ENCODE results near the gene EEPD1. TPM values are rescaled to one million over a fixed set of nuclear protein-coding genes. Genes with fewer than 3 reads are reported as not detected.

The EEPD1 gene
- total and polyA plus RNA-seq, 3 donors from 2014 or later, result 10.2 to 11.8 (median 10.9) TPM

GRCh38 chr7:36115448-36116321, 37.4 kb upstream of the EEPD1 start:
- intact Hi-C loops (cut with DNase I; ENCODE audit: low total_unique reads), result no loop called here
- 43 to 66% methylated on average over 8 to 9 of the region's 9 CpGs for WGBS, 2 donors
- peak; percentile 53 for DNase-seq
- Histone ChIP-seq H3K4me1 (peaks cover 13% of the 10 kb centered on the region), H3K9me3 (no peaks in the 10 kb centered on the region), H3K27me3 (no peaks in the 10 kb centered on the region), H3K36me3 (ENCODE audit: low read depth, missing control alignments) (no peaks in the 10 kb centered on the region), H3K27ac (no peak overlapping the region), H3K4me3 (no peak overlapping the region)
- TF ChIP-seq POLR2A (IDR thresholded peaks at IDR 0.05), result no peak
- TF ChIP-seq CTCF (IDR thresholded peaks at IDR 0.05), result no peak

GRCh38 chr7:36116347-36117202, 36.5 kb upstream of the EEPD1 start:
- intact Hi-C loops (cut with DNase I; ENCODE audit: low total_unique reads), result no loop called here
- H3K27ac ChIP-seq, result no peak overlapping the region
- H3K4me3 ChIP-seq, result no peak overlapping the region
- WGBS, 2 donors, result 58 to 70% methylated on average over 5 of the region's 5 CpGs
- H3K36me3 ChIP-seq (ENCODE audit: low read depth, missing control alignments), result no peaks in the 10 kb centered on the region
- H3K9me3 ChIP-seq, result no peaks in the 10 kb centered on the region
- H3K27me3 ChIP-seq, result no peaks in the 10 kb centered on the region
- no peak for TF ChIP-seq POLR2A (IDR thresholded peaks at IDR 0.05)
- TF ChIP-seq CTCF (IDR thresholded peaks at IDR 0.05), result no peak
- no peak for DNase-seq
- peaks cover 13% of the 10 kb centered on the region for H3K4me1 ChIP-seq

- Histone ChIP-seq H3K4me3 (no peak overlapping the region), H3K9me3 (no peaks in the 10 kb centered on the region), H3K36me3 (ENCODE audit: low read depth, missing control alignments) (no peaks in the 10 kb centered on the region), H3K27me3 (no peaks in the 10 kb centered on the region), H3K4me1 (peaks cover 13% of the 10 kb centered on the region), H3K27ac (no peak overlapping the region)
- DNase-seq, result no peak
- WGBS, 2 donors, result 79 to 87% methylated on average over 6 of the region's 6 CpGs
- intact Hi-C loops (cut with DNase I; ENCODE audit: low total_unique reads), result no loop called here
- TF ChIP-seq POLR2A (IDR thresholded peaks at IDR 0.05), result no peak
- TF ChIP-seq CTCF (IDR thresholded peaks at IDR 0.05), result no peak
Observed at GRCh38 chr7:36117203-36117840, 35.7 kb upstream of the EEPD1 start.

GRCh38 chr7:36118344-36118743, 34.7 kb upstream of the EEPD1 start:
- TF ChIP-seq CTCF (IDR thresholded peaks at IDR 0.05) (no peak), POLR2A (IDR thresholded peaks at IDR 0.05) (no peak)
- H3K36me3 ChIP-seq (ENCODE audit: low read depth, missing control alignments), result no peaks in the 10 kb centered on the region
- H3K9me3 ChIP-seq, result no peaks in the 10 kb centered on the region
- intact Hi-C loops (cut with DNase I; ENCODE audit: low total_unique reads), result no loop called here
- DNase-seq, result no peak
- H3K27ac ChIP-seq, result no peak overlapping the region
- no peaks in the 10 kb centered on the region for H3K27me3 ChIP-seq
- 90 to 100% methylated on average over 1 of the region's 1 CpG for WGBS, 2 donors
- no peak overlapping the region for H3K4me3 ChIP-seq
- H3K4me1 ChIP-seq, result peaks cover 13% of the 10 kb centered on the region
